IMR-90 (cell line): ENCODE results near the gene EVL. TPM values are rescaled to one million over a fixed set of nuclear protein-coding genes. Genes with fewer than 3 reads are reported as not detected.
A peak's percentile ranks its signal among the peaks of the same experiment; 100 is the strongest.

Experiments
- ATAC-seq: fragments of 200-7000 bp; cut with Tn5 transposase; 2 replicates; pipeline ENCODE4 v1.9.1; 2020; ENCODE audit warnings: low read depth, mild to moderate bottlenecking, moderate library complexity
- BruUV-seq: library from RNA; stranded (reverse); fragments of 400-500 nt; replicated peaks from 2 replicates; lab custom pipeline; 2021; lab: Mats Ljungman, UMichigan
- CTCF ChIA-PET: fragments of 300-600 bp; formaldehyde crosslinking; extraction: SDS; loops from one replicate; lab custom pipeline; 2021; ENCODE audit warnings: antibody characterized with exemption; lab: Yijun Ruan, JAX
- POLR2A ChIA-PET: fragments of 300-600 bp; sonication (Branson Sonifier 250); formaldehyde crosslinking; loops from one replicate; lab custom pipeline; 2022; ENCODE audit warnings: antibody characterized with exemption; ENCODE audit not compliant: unreplicated experiment; lab: Charles Lee
- DNase-seq: peaks from one replicate; pipeline ENCODE4 v3.0.0; 2013
- H2AFZ ChIP-seq: replicated peaks from 2 replicates; pipeline ENCODE3; 2013; ENCODE audit warnings: low read length, mild to moderate bottlenecking; ENCODE audit not compliant: poor library complexity
- H2AK5ac ChIP-seq: 2 replicates; pipeline ENCODE4 v1.6.1; 2013; ENCODE audit warnings: low read depth, low read length, inconsistent platforms
- H2AK9ac ChIP-seq: replicated peaks from 2 replicates; pipeline ENCODE3; 2013; ENCODE audit warnings: mild to moderate bottlenecking, low read depth, low read length, moderate library complexity; ENCODE audit not compliant: poor library complexity
- H2BK120ac ChIP-seq: 2 replicates; pipeline ENCODE4 v1.6.1; 2013; ENCODE audit warnings: low read depth, low read length, inconsistent platforms
- H2BK15ac ChIP-seq: 3 replicates; pipeline ENCODE4 v1.6.1; 2013; ENCODE audit warnings: low read depth, low read length, inconsistent platforms
- H2BK20ac ChIP-seq: 2 replicates; pipeline ENCODE4 v1.6.1; 2013; ENCODE audit warnings: low read depth, mild to moderate bottlenecking, inconsistent platforms, low read length, moderate library complexity
- H2BK5ac ChIP-seq: 2 replicates; pipeline ENCODE4 v1.6.1; 2013; ENCODE audit warnings: mild to moderate bottlenecking, low read depth, low read length, inconsistent platforms; ENCODE audit not compliant: poor library complexity, severe bottlenecking
- H3K14ac ChIP-seq: replicated peaks from 2 replicates; pipeline ENCODE4 v1.6.1; 2013; ENCODE audit warnings: low read depth, low read length, inconsistent platforms
- H3K18ac ChIP-seq: 2 replicates; pipeline ENCODE4 v1.6.1; 2013; ENCODE audit warnings: low read depth, low read length, control low read depth
- H3K23ac ChIP-seq: 2 replicates; pipeline ENCODE4 v1.6.1; 2013; ENCODE audit warnings: low read depth, low read length, inconsistent platforms
- H3K27ac ChIP-seq: 2 replicates; pipeline ENCODE4 v1.5.1; 2013; ENCODE audit warnings: mild to moderate bottlenecking, control low read depth, low read length; ENCODE audit not compliant: insufficient read depth
- H3K27me3 ChIP-seq: 2 replicates; pipeline ENCODE4 v1.6.1; 2013; ENCODE audit warnings: low read length; ENCODE audit not compliant: control insufficient read depth, insufficient read depth
- H3K36me3 ChIP-seq: 2 replicates; pipeline ENCODE4 v1.6.1; 2013; ENCODE audit warnings: low read length, mixed read lengths; ENCODE audit not compliant: control insufficient read depth, insufficient read depth
- H3K4ac ChIP-seq: 2 replicates; pipeline ENCODE4 v1.6.1; 2013; ENCODE audit warnings: low read depth, low read length, inconsistent platforms
- H3K4me1 ChIP-seq: 2 replicates; pipeline ENCODE4 v1.6.1; 2013; ENCODE audit warnings: low read length, mixed read lengths; ENCODE audit not compliant: control insufficient read depth, insufficient read depth
- H3K4me2 ChIP-seq: 2 replicates; pipeline ENCODE4 v1.6.1; 2013; ENCODE audit warnings: low read depth, mild to moderate bottlenecking, control low read depth, low read length, moderate library complexity
- H3K4me3 ChIP-seq: 2 replicates; pipeline ENCODE4 v1.5.1; 2013; ENCODE audit warnings: low read depth, mild to moderate bottlenecking, control low read depth, low read length, moderate library complexity; ENCODE audit not compliant: insufficient read depth
- H3K56ac ChIP-seq: 2 replicates; pipeline ENCODE4 v1.6.1; 2013; ENCODE audit warnings: low read length, inconsistent platforms; ENCODE audit not compliant: insufficient read depth; ENCODE audit errors: extremely low read depth
- H3K79me1 ChIP-seq, 2 experiments: 2 replicates each; pipeline ENCODE4 v1.6.1; 2013; ENCODE audit warnings: low read length in 2 of 2, inconsistent platforms in 1 of 2, low read depth in 1 of 2
- H3K9ac ChIP-seq: 2 replicates; pipeline ENCODE4 v1.6.1; 2013; ENCODE audit warnings: low read depth, low read length, control low read depth
- H3K9me1 ChIP-seq: 2 replicates; pipeline ENCODE4 v1.6.1; 2013; ENCODE audit warnings: low read length, inconsistent platforms; ENCODE audit not compliant: insufficient read depth
- H3K9me3 ChIP-seq: 2 replicates; pipeline ENCODE4 v1.6.1; 2013; ENCODE audit warnings: low read length; ENCODE audit not compliant: control insufficient read depth, insufficient read depth
- H4K20me1 ChIP-seq: 2 replicates; pipeline ENCODE4 v1.6.1; 2013; ENCODE audit warnings: low read length, inconsistent platforms; ENCODE audit not compliant: insufficient read depth
- H4K5ac ChIP-seq: 2 replicates; pipeline ENCODE4 v1.6.1; 2013; ENCODE audit warnings: mild to moderate bottlenecking, low read depth, low read length, control low read depth
- H4K8ac ChIP-seq, 2 experiments: 2 replicates each; pipeline ENCODE4 v1.6.1; 2013; ENCODE audit warnings: low read depth in 2 of 2, low read length in 2 of 2, control low read depth in 1 of 2, inconsistent platforms in 1 of 2
- H4K91ac ChIP-seq: 2 replicates; pipeline ENCODE4 v1.6.1; 2013; ENCODE audit warnings: low read depth, low read length, inconsistent platforms; ENCODE audit not compliant: insufficient read depth
- BHLHE40 ChIP-seq: fragments of 150-350 bp; IDR thresholded peaks from 2 replicates; pipeline ENCODE4 v1.6.1; 2016; ENCODE audit warnings: mild to moderate bottlenecking, low read depth, low read length
- CEBPB ChIP-seq: IDR thresholded peaks from 2 replicates; pipeline ENCODE4 v1.6.1; 2012; ENCODE audit warnings: low read depth, low read length, improper control_type of control experiment
- CHD1 ChIP-seq: IDR thresholded peaks from 2 replicates; pipeline ENCODE4 v1.6.1; 2012; ENCODE audit warnings: low read depth, low read length, improper control_type of control experiment
- ELK1 ChIP-seq: fragments of 150-350 bp; IDR thresholded peaks from 2 replicates; pipeline ENCODE4 v1.6.1; 2016; ENCODE audit warnings: low read depth, mild to moderate bottlenecking, low read length, moderate library complexity, borderline replicate concordance
- FOS ChIP-seq: fragments of 150-350 bp; IDR thresholded peaks from 2 replicates; pipeline ENCODE4 v1.6.1; 2016; ENCODE audit warnings: low read depth, low read length
- MXI1 ChIP-seq: IDR thresholded peaks from 2 replicates; pipeline ENCODE4 v1.6.1; 2012; ENCODE audit warnings: low read depth, mild to moderate bottlenecking, low read length, moderate library complexity, borderline replicate concordance
- NFE2L2 ChIP-seq: fragments of 150-350 bp; IDR thresholded peaks from 2 replicates; pipeline ENCODE4 v1.6.1; 2016; ENCODE audit warnings: low read depth, mild to moderate bottlenecking, low read length
- RAD21 ChIP-seq: IDR thresholded peaks from 2 replicates; pipeline ENCODE4 v1.6.1; 2012; ENCODE audit warnings: low read length, improper control_type of control experiment
- RCOR1 ChIP-seq: IDR thresholded peaks from 2 replicates; pipeline ENCODE4 v1.6.1; 2012; ENCODE audit warnings: mild to moderate bottlenecking, low read length, improper control_type of control experiment; ENCODE audit not compliant: insufficient replicate concordance
- RFX5 ChIP-seq: IDR thresholded peaks from 2 replicates; pipeline ENCODE4 v1.8.0; 2012; ENCODE audit warnings: low read depth, mild to moderate bottlenecking, low read length, moderate library complexity
- USF2 ChIP-seq: fragments of 150-350 bp; IDR thresholded peaks from 2 replicates; pipeline ENCODE4 v1.6.1; 2017; ENCODE audit warnings: mild to moderate bottlenecking, antibody characterized with exemption, low read length, low read depth
- WGBS, 2 experiments: methylation state at CpG; one replicate each; pipeline versions ENCODE4 v1.1.5 to v1.1.7; 2013; ENCODE audit warnings: missing lambda C conversion rate in 2 of 2; ENCODE audit not compliant: insufficient read length in 1 of 2; ENCODE audit errors: extremely low coverage in 2 of 2; 5-methylcytosine and 5-hydroxymethylcytosine counted together
- dilution Hi-C: fragments of 300-500 bp; cut with HindIII; formaldehyde crosslinking; loops from one replicate; pipeline ENCODE4 v1.14.3; 2018; ENCODE audit warnings: low sequenced_read_pairs; ENCODE audit not compliant: unreplicated experiment
- in situ Hi-C: fragments of 300-500 bp; cut with MboI; formaldehyde crosslinking; loops from 3 replicates; pipeline ENCODE4 v1.14.3; 2019; ENCODE audit warnings: low sequenced_read_pairs, inconsistent platforms, mixed read lengths
- intact Hi-C: fragments of 100-400 bp; cut with micrococcal nuclease; formaldehyde crosslinking; loops from 2 replicates; pipeline ENCODE4 v1.10.0; 2022
- polyA plus RNA-seq, 3 experiments: library from polyadenylated mRNA; depleted of rRNA; stranded (reverse); fragments of >200 nt; gene quantifications; 2 replicates each; pipeline ENCODE4 v1.2.3, GENCODE V29; 2012; ENCODE audit warnings: low replicate concordance in 1 of 3
- total RNA-seq: library from RNA; depleted of rRNA; stranded (reverse); fragments of >200 nt; gene quantifications from 2 replicates; pipeline ENCODE4 v1.2.3, GENCODE V29; 2012

EVL gene
- total and polyA plus RNA-seq, 2 of the 4 experiments (the other 2 are of a cell fraction): 7.2 to 36.5 TPM

- no peak overlapping the region for H3K4me2 ChIP-seq
- H3K9me1 ChIP-seq: no peaks in the 10 kb centered on the region
- H3K56ac ChIP-seq: no peak overlapping the region
- CTCF ChIA-PET: no interaction called here
- no peaks in the 10 kb centered on the region for H3K9me3 ChIP-seq
- no peak overlapping the region for H4K5ac ChIP-seq
- no peak overlapping the region for H2BK15ac ChIP-seq
- intact Hi-C loops (no loop called here), dilution Hi-C loops (no loop called here), in situ Hi-C loops (no loop called here)
- H2BK5ac ChIP-seq: no peak overlapping the region
- WGBS, 2 experiments: 90% methylated on average over 5 of the region's 7 CpGs; no CpG with 5 or more reads in 1 of the 2 experiments
- H3K79me1 ChIP-seq: no peaks in the 10 kb centered on the region
- H3K36me3 ChIP-seq: no peaks in the 10 kb centered on the region
- H3K4me1 ChIP-seq: no peaks in the 10 kb centered on the region
- no peak overlapping the region for H2BK120ac ChIP-seq
- H4K20me1 ChIP-seq: no peaks in the 10 kb centered on the region; the same call in 1 of the 2 replicates
- no peak overlapping the region for H2BK20ac ChIP-seq
- H2AK9ac ChIP-seq: no peak overlapping the region
- BruUV-seq: no TSS peak
- H4K91ac ChIP-seq: no peak overlapping the region
- peak overlapping the region; percentile 35 for H2AFZ ChIP-seq
- no peak overlapping the region for H3K4ac ChIP-seq
- no peak overlapping the region for H3K27ac ChIP-seq
- no peak overlapping the region for H3K14ac ChIP-seq
- H3K18ac ChIP-seq: no peak overlapping the region
- DNase-seq (no peak), ATAC-seq (no peak)
- no peak overlapping the region for H4K8ac ChIP-seq
- POLR2A ChIA-PET: no interaction called here
- peaks cover 19% of the 10 kb centered on the region for H3K27me3 ChIP-seq
- no peak overlapping the region for H2AK5ac ChIP-seq
- no peak overlapping the region for H3K4me3 ChIP-seq
- H3K9ac ChIP-seq: no peak overlapping the region
- H3K23ac ChIP-seq: no peak overlapping the region
- no peak for TF ChIP-seq MXI1
- no peak for TF ChIP-seq CEBPB
- TF ChIP-seq BHLHE40: no peak
- TF ChIP-seq RFX5: no peak
- no peak for TF ChIP-seq NFE2L2
- TF ChIP-seq RAD21: no peak
- TF ChIP-seq USF2: no peak
- TF ChIP-seq CHD1: no peak
- TF ChIP-seq ELK1: no peak
- TF ChIP-seq FOS: no peak
- no peak for TF ChIP-seq RCOR1
These were observed 113.5 kb downstream of the EVL start for GRCh38 chr14:100178691-100179090.
